ENCODE results near the gene ACACB.

GRCh38 chr12:109192358-109192757 is 76.0 kb downstream of the ACACB start:
- no peak for TF ChIP-seq CTCF (IDR thresholded peaks at IDR 0.05)
- TF ChIP-seq POLR2AphosphoS5 (IDR thresholded peaks at IDR 0.05; ENCODE audit: insufficient read depth in 1 of 2, low read depth in 1 of 2) = no peak

Data from vagina (tissue), 2 donors.